ENCODE data around the gene TLR3.

Gene TLR3

GRCh38 chr4:186104890-186105646 lies 36.1 kb downstream of the TLR3 start:
- no peak for DNase-seq (ENCODE audit: low spot score)

- no peak for DNase-seq (ENCODE audit: low spot score)
Observed at GRCh38 chr4:186105647-186106321, 36.8 kb downstream of the TLR3 start.

- DNase-seq (ENCODE audit: low spot score), result no peak
Observed at GRCh38 chr4:186107947-186108346, 39.0 kb downstream of the TLR3 start.

- no peak for DNase-seq (ENCODE audit: low spot score)
Observed at GRCh38 chr4:186108391-186108790, 39.4 kb downstream of the TLR3 start.

- DNase-seq (ENCODE audit: low spot score), result no peak
Observed at GRCh38 chr4:186109245-186109644, 40.3 kb downstream of the TLR3 start.

GRCh38 chr4:186116697-186117096 lies 47.7 kb downstream of the TLR3 start:
- DNase-seq (ENCODE audit: low spot score), result no peak

GRCh38 chr4:186118582-186118981 lies 49.6 kb downstream of the TLR3 start:
- no peak for DNase-seq (ENCODE audit: low spot score)

GRCh38 chr4:186121057-186121456 lies 52.1 kb downstream of the TLR3 start:
- no peak for DNase-seq (ENCODE audit: low spot score)

- DNase-seq (ENCODE audit: low spot score), result no peak
Observed at GRCh38 chr4:186128842-186129241, 59.9 kb downstream of the TLR3 start.

- DNase-seq (ENCODE audit: low spot score), result no peak
Observed at GRCh38 chr4:186131935-186132334, 63.0 kb downstream of the TLR3 start.

GRCh38 chr4:186132577-186133242 lies 63.8 kb downstream of the TLR3 start:
- DNase-seq (ENCODE audit: low spot score), result no peak

GRCh38 chr4:186134257-186134656 lies 65.3 kb downstream of the TLR3 start:
- peak; percentile 48 for DNase-seq (ENCODE audit: low spot score)

- no peak for DNase-seq (ENCODE audit: low spot score)
Observed at GRCh38 chr4:186134861-186135260, 65.9 kb downstream of the TLR3 start.

- DNase-seq (ENCODE audit: low spot score), result no peak
Observed at GRCh38 chr4:186137196-186137794, 68.3 kb downstream of the TLR3 start.

Measured in activated CD4-positive, alpha-beta T cell treated with anti-CD3 and anti-CD28 coated beads, Interleukin-2, Interleukin-4, amounts not matched to agents 100 ng/mL and 50 ng/mL, durations not matched to agents 16 hours and 8 hours (primary cell).